OCI-LY1 (cell line): Measurements from ENCODE around the gene ZCCHC14.

ENCODE experiments used
- EZH2 ChIP-seq: fragments of 200-600 bp; sonication (generic), shearing (Covaris generic); IDR thresholded peaks from 2 replicates; pipeline ENCODE4 v1.8.0; 2017; ENCODE audit warnings: borderline replicate concordance, mixed run types, mild to moderate bottlenecking, antibody characterized with exemption, low read length, moderate library complexity, mixed read lengths
- TF ChIP-seq, protein P1 (sequence below): fragments of 200-600 bp; sonication (generic), shearing (Covaris generic); IDR thresholded peaks from 2 replicates; pipeline ENCODE4 v1.5.1; 2017; ENCODE audit warnings: mild to moderate bottlenecking, antibody characterized with exemption, low read length, moderate library complexity, mixed read lengths

GRCh38 chr16:87540897-87541146 lies 48.0 kb upstream of the ZCCHC14 start:
- TF ChIP-seq, protein P1, sequence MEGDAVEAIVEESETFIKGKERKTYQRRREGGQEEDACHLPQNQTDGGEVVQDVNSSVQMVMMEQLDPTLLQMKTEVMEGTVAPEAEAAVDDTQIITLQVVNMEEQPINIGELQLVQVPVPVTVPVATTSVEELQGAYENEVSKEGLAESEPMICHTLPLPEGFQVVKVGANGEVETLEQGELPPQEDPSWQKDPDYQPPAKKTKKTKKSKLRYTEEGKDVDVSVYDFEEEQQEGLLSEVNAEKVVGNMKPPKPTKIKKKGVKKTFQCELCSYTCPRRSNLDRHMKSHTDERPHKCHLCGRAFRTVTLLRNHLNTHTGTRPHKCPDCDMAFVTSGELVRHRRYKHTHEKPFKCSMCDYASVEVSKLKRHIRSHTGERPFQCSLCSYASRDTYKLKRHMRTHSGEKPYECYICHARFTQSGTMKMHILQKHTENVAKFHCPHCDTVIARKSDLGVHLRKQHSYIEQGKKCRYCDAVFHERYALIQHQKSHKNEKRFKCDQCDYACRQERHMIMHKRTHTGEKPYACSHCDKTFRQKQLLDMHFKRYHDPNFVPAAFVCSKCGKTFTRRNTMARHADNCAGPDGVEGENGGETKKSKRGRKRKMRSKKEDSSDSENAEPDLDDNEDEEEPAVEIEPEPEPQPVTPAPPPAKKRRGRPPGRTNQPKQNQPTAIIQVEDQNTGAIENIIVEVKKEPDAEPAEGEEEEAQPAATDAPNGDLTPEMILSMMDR, result no peak
- TF ChIP-seq EZH2, result no peak
